NB4 (cell line): ENCODE data around the gene CRAT.
"Not testable (repeated sequence)": the region's sequence is repeated elsewhere in the genome, so short reads cannot be mapped to it uniquely, and the experiment has no call there.

Source experiments
- DNase-seq: peaks from one replicate; pipeline ENCODE4 v3.0.0; 2010; ENCODE audit warnings: low read depth
- H3K4me3 ChIP-seq: one replicate; pipeline ENCODE4 v1.5.1; 2011; ENCODE audit warnings: mild to moderate bottlenecking, low read depth, low read length, moderate library complexity
- CTCF ChIP-seq: IDR thresholded peaks from one replicate; pipeline ENCODE4 v1.5.1; 2012; ENCODE audit warnings: low read depth, low read length
- MAX ChIP-seq: IDR thresholded peaks from 2 replicates; pipeline ENCODE4 v1.6.1; 2011; ENCODE audit warnings: low read depth, low read length
- MYC ChIP-seq: IDR thresholded peaks from 2 replicates; pipeline ENCODE4 v1.6.1; 2011; ENCODE audit warnings: low read depth, low read length
- POLR2A ChIP-seq: IDR thresholded peaks from 2 replicates; pipeline ENCODE4 v1.6.1; 2011; ENCODE audit warnings: mild to moderate bottlenecking; ENCODE audit not compliant: insufficient read length; ENCODE audit errors: extremely low read depth

The CRAT gene

GRCh38 chr9:129136446-129137035 is 25.9 kb upstream of the CRAT start:
- TF ChIP-seq MAX = no peak
- TF ChIP-seq CTCF = no peak
- TF ChIP-seq MYC = no peak
- TF ChIP-seq POLR2A = no peak
- DNase-seq = no peak
- H3K4me3 ChIP-seq = no peak overlapping the region

GRCh38 chr9:129135476-129135875 is 24.9 kb upstream of the CRAT start:
- DNase-seq = no peak
- no peak overlapping the region for H3K4me3 ChIP-seq
- TF ChIP-seq MYC (no peak), CTCF (no peak), POLR2A (no peak), MAX (no peak)

GRCh38 chr9:129133082-129133481 is 22.5 kb upstream of the CRAT start:
- no peak for DNase-seq
- TF ChIP-seq CTCF (no peak), MAX (no peak), POLR2A (no peak), MYC (no peak)
- no peak overlapping the region for H3K4me3 ChIP-seq

- no peak for TF ChIP-seq POLR2A
- peak; percentile 53; the same call in 1 of the 2 replicates for TF ChIP-seq MAX
- TF ChIP-seq MYC = no peak
- peak; percentile 98 for TF ChIP-seq CTCF
- DNase-seq = peak; percentile 73
- H3K4me3 ChIP-seq = no peak overlapping the region
Observed at GRCh38 chr9:129131300-129132145, 20.9 kb upstream of the CRAT start.

GRCh38 chr9:129130791-129131190 is 20.2 kb upstream of the CRAT start:
- TF ChIP-seq POLR2A = no peak
- TF ChIP-seq CTCF = no peak
- TF ChIP-seq MAX = no peak
- no peak for TF ChIP-seq MYC
- H3K4me3 ChIP-seq = no peak overlapping the region
- no peak for DNase-seq

- not testable (repeated sequence) for H3K4me3 ChIP-seq
Observed at GRCh38 chr9:129130271-129130670, 19.7 kb upstream of the CRAT start.

More at GRCh38 chr9:129130271-129130670, 19.7 kb upstream of the CRAT start:
- not testable (repeated sequence) for DNase-seq
